Lung microvascular endothelial cell (primary cell): ENCODE data around the gene NDUFS8. TPM values are rescaled to one million over a fixed set of nuclear protein-coding genes. Genes with fewer than 3 reads are reported as not detected.

Source experiments
- DNase-seq, 2 donors: peaks; one replicate each; pipeline versions ENCODE4 v3.0.0 to v3.0.0-alpha.2; 2010; ENCODE audit warnings: low read depth in 2 of 2
- total RNA-seq: library from RNA; depleted of rRNA; stranded (reverse); fragments of >200 nt; gene quantifications from 2 replicates; pipeline ENCODE4 v1.2.1, GENCODE V29; 2014

The NDUFS8 gene
- total RNA-seq, 1 donor from 2014 or later: 106 TPM

DNA sequence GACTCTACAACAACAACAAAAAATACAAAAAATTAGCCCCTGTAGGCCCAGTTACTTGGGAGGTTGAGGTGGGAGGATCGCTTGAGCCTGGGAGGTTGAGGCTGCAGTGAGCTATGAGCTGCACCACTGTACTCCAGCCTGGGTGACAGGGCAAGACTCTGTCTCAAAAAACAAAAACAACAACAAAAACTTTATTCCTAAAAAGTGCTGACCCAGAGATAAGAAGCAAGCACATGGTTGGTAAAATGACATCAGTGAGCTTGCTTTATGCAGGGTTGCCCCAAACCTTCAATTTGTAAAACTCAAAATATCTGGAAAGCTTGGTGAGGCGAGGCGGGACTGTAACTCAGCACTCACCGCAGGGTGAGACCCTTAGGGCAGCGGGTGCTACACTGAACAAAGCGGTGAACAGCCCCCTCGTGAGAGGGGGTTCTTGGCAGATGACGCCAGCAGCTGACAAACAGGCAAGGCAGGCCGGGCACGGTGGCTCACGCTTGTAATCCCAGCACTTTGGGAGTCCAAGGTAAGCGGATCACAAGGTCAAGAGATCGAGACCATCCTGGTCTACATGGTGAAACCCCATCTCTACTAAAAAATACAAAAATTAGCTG is 4.9 kb downstream of the NDUFS8 start:
- DNase-seq: no peak

DNA sequence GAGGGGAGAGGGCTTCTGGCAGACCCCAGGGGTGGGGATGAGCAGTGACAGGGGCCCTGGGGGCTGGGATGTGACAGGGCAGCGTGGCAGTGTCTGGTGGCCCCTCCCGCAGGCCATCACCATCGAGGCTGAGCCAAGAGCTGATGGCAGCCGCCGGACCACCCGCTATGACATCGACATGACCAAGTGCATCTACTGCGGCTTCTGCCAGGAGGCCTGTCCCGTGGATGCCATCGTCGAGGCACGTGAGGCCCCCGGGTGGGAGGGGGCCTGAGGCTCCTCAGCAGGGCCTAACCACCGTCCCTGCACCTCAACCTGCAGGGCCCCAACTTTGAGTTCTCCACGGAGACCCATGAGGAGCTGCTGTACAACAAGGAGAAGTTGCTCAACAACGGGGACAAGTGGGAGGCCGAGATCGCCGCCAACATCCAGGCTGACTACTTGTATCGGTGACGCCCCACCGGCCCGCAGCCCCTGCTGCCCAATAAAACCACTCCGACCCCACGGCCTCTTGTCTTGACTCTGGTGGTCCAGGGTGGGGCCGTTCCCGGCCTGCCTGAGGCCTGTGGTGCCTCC is 5.7 kb downstream of the NDUFS8 start:
- no peak for DNase-seq

DNA sequence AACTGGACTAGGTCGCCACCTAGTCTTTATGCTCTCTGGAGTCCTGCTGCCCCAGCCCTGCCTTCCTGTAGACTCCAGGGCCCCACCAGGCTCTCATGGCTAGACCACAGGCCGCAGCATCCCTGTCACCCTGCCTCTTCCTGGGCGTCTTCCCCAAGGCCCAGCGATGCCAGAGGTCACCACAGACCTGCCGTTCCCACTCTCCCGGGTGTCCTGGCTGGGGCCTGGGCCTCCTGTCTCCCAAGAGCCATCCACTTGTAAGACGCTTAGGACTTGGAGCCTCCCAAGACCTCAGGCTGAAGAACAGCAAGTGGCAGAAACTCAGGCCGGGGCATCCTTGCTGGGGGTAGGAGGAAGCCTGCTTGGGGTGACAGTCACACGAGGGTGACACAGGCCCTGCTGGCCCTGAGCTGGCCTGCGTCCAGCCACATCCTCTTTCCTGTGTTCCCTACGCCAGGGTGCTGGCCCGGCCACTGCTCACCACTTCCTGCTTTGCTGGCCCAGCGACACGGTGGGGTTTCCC is 6.3 kb downstream of the NDUFS8 start:
- DNase-seq: peak; percentile 34 to 78

DNA sequence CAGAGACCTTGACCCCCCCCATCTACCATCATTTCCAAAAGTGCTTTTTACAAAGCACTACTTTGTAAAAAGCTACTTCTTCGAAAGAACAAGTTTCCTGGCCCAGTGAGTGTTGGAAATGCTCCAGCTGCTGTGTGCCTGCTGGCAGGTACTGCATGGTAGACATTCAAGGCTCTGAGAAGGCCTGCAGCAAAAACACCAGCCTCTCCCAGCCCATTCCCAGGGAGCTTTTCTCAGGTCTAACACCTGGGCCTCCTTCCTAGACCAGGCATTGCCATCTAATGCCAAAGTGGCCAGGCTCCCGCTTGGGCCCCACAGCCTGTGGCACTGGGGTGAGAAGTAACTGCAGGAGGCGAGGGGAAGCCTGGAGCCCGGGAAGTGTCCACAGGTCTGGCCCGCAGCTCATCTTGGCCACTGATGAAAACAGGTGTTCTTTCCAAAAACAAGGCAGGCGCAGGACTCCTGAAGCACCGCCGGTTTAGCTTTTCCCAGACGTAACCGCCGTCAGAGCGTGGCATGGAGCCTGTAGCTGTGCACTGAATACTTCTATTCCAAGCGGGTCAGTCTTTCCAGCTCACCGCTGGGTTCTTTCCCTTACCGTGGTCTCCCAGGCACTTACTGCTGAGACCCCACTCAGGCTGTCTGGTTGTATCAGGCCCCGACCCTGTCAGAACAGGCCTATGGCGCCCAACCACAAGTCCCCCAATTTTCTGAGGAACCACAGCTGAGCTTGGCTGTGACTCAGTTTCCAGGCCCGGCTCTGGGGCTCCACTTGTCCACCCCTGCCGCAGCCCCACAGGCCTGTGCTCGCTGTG is 7.1 kb downstream of the NDUFS8 start:
- peak in 1 of 2 donors; percentile 56 for DNase-seq

DNA sequence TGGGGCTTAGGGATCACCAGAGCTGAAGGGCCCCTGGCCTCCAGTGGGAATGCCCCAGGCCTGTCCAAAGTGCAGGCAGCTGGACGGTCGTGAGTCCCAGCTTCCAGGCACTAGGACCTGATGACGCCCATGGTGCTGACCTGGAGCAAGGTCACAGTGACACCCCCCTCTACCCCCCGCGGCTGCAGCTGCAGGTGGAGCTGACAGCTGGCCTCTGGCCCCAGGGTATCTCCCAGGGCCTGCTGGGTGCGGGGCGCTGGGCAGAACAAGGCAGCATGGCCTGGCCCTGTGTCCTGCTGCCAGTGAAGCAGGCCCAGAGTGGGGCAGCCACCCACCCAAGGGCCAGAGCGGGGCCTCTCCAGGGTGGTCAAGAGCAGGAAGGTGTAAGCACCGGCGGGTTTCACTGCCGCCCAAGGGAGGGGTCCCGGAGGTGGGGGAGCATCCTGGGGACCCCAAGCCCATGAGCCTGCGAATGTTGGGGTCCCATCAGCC is 7.8 kb downstream of the NDUFS8 start:
- no peak for DNase-seq

DNA sequence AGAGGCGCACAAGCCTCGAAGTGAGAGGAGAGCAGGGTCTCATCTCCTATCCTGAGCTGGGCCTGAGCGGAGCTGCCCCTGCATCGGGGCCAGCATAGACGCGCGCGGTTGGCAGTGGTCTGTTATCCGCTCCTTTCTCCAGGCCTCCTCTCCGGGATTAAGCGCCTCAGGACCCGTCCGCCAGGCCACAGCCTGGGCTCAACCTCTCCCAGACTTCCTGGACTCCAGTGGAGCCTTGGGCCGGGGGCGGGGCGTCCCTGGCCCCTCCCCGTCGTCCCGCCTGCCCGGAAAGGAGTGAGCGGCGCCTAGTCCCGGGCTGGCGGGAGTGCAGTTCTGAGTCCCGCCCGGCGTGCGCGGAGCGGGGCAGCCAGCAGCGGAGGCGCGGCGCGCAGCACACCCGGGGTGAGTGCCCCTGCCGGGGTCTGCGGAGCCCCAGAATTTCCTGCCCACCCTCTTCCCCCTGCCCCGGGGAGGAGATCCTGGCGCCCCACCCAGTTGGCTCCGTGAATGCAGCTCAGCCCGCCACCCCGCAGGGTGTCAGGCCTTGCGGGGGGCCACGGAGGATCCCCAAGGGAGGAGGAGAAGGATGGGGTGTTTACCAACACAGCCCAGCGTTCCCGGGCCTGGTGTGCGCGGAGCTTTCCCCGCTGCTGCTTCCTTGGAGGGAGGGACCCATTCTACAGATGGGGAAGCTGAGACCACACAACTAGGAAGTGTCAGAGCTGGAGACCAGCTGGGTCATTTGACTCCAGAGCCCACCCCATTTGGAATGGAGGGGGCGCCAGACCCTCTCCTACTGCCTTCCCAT is 8.4 kb downstream of the NDUFS8 start, which contains the start of gene TCIRG1:
TSS of gene TCIRG1 (plus strand) at position 308 of the 808 bp plus-strand sequence. CDS start 2,247 bp downstream, outside the sequence.
- DNase-seq: peak; percentile 83 to 89

DNA sequence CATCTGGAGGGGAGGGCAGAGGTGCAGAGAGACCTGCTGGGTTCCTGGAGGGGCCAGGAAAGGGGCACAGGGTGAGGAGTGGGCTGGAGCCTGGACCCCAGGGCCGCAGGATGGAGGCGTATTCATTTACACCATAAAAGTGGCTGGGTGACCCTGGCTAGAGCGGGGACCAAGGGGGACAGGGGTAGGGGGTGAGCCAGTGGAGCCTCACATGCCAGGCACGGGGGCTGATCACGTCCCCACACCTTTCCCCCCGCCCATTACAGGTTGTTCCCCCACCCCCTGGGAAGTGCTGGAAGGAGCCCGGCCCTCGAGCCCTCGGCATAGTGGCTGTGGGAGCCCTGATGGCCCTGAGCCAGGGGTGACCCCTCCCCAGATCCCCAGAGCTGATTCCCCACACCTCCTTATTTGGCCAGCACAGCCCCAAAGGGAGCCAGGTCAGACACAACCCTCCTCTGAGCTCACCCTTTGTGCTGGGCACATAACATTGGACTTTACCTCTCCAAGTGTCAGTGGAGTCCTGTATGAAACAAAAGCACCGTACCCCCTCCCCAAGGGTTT is 9.1 kb downstream of the NDUFS8 start:
- DNase-seq: peak in 1 of 2 donors; percentile 10

DNA sequence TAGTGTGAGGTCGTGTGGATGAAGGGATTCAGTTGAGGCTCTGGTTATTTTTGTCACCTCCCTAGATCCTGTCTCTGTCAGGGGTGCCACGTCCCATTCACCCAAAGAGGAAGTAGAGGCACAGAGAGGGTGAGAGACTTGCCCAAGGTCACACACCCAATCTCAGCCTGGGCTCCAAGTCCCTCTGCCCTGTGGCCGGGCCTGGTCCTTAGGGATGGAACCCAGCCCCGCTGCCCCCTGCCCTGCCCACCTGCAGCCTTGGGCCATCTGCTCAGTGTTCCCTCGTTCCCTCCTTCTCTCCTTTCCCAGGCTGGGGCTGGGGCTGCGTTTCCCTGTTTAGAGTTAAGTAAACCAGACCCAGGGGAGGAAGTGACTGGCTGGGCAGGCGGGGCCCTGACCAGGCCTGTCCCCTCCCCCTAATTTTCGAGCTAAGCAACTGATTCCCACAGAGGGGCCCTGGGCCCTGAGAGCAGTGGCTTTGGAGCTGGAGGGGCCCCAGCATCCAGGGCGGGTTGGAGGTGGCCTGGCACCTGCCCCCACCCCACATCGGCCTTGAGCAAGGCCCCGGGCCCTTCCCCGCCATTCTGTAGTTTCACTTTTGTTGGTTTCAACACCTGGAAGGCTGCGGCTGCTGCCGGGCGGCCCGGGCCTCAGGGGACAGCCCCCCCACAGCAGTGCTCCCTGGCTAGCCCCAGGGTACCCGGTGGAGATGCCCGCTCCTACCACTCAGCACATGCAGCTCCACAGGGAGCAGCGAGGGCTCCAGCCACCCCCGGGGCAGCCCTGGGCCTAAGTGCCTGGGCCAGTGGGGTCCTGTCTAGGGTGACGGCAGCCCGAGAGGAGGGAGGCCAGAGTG is 9.8 kb downstream of the NDUFS8 start:
- DNase-seq: peak; percentile 83 to 86

DNA sequence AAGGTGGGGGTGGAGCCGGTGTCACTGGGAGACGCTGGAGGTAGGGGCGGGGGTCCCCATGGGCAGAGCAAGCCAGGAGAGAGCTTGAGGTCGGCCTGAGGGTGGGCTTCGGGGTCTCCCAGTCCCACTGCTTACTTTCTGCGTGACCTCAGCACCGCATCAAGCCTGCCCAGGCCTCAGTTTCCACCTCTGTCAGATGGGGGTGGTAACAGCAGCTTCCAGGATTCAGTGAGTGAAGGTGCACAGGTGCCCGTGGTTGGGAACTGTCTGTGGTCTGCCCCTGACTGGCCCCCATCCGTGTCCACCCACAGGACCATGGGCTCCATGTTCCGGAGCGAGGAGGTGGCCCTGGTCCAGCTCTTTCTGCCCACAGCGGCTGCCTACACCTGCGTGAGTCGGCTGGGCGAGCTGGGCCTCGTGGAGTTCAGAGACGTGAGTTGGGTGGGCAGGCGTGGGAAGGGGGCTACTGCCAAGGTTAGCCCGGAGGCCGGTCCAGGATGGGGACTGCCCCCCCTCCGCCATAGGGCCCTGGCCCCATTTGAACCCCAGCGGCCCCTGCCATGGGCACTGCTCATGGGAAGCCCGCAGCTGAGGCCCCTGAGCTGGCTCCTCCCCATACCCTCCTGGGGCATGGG is 10.6 kb downstream of the NDUFS8 start:
- no peak for DNase-seq

DNA sequence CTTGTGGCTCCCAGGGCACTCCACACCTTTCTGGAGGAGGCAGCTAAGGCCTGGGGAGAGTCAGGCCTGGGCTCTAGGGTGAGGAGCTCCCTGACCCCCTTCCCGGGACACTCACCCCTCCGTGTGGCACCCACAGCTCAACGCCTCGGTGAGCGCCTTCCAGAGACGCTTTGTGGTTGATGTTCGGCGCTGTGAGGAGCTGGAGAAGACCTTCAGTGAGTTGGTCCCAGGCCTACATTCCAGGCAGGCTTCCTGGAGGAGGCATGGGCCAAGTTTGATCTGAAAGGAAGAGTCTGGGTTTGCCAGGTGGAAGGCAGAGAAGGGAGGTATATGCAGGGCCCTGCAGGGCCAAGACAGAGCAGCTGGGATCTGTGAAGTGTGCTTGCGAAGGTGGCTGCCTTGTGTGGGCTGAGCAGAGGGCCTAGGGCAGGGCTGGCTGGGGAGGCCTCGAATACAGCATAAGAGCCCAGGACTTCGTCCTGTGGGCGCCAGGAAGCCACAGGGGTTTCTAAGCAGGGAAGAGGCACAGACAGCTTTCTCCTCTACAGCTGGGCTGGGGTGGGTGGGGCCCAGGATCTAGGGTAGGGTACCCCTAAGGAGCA is 11.2 kb downstream of the NDUFS8 start:
- no peak for DNase-seq

DNA sequence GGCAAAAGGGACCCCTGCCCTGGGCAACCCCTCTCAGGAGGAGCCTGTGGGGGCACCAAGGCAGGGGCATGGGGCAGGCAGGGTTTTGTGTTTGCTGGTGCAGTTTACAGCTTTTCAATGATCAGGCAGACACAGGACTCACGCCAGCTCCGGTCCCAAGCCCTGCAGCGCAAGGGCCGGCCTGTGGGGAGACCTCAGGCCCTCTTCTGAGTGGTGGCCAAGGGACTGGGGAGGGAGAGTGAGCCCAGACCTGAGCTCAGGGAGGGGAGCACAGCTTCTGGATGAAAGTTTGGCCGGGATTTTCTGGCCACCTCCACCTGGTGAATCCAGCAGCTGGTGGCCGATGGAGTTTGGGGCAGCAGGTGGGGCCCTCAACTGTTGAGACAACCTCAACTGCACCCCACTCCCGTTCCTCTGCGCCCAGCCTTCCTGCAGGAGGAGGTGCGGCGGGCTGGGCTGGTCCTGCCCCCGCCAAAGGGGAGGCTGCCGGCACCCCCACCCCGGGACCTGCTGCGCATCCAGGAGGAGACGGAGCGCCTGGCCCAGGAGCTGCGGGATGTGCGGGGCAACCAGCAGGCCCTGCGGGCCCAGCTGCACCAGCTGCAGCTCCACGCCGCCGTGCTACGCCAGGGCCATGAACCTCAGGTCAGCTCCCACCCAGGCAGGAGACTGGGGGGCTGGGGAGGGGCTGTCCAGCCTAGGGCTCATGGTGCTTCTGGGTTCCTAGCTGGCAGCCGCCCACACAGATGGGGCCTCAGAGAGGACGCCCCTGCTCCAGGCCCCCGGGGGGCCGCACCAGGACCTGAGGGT is 11.9 kb downstream of the NDUFS8 start:
- DNase-seq: no peak

DNA sequence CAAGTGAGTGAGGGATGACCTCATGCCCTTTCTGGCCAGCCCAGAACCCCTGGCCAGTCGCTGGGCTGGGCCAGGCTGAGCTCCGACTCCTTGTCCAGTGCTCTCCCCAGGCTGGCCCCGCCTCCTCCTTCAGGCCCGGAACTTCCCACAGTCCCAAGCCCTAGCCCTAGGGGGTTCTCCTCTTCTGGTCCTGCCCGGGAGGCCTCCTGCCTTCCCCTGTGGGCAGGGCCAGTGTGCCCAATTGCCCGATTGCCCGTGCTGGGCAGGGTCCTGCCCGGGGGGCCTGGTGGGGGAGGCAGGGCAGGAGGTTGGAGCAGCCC is 12.5 kb downstream of the NDUFS8 start:
- DNase-seq: no peak

DNA sequence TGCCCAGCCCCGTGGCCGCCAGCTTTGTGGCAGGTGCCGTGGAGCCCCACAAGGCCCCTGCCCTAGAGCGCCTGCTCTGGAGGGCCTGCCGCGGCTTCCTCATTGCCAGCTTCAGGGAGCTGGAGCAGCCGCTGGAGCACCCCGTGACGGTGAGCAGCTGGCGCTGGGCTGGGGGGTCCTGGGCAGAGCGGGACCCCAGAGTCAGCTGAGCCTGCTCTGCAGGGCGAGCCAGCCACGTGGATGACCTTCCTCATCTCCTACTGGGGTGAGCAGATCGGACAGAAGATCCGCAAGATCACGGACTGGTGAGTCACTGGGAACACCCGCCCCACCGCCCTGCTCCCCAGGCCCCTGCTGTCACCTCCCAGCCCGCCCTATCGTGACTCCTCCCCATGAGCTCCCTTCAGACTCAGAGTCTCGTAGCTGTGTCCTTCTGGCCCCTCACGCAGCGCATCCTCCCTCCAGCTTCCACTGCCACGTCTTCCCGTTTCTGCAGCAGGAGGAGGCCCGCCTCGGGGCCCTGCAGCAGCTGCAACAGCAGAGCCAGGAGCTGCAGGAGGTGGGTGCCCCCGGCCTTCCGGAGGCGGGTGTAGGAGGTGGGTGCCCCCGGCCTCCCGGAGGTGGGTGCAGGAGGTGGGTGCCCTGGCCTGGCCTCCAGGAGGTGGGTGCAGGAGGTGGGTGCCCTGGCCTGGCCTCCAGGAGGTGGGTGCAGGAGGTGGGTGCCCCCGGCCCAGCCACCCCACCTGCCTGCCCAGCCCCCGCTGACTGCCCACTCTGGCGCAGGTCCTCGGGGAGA is 13.1 kb downstream of the NDUFS8 start:
- DNase-seq: no peak

DNA sequence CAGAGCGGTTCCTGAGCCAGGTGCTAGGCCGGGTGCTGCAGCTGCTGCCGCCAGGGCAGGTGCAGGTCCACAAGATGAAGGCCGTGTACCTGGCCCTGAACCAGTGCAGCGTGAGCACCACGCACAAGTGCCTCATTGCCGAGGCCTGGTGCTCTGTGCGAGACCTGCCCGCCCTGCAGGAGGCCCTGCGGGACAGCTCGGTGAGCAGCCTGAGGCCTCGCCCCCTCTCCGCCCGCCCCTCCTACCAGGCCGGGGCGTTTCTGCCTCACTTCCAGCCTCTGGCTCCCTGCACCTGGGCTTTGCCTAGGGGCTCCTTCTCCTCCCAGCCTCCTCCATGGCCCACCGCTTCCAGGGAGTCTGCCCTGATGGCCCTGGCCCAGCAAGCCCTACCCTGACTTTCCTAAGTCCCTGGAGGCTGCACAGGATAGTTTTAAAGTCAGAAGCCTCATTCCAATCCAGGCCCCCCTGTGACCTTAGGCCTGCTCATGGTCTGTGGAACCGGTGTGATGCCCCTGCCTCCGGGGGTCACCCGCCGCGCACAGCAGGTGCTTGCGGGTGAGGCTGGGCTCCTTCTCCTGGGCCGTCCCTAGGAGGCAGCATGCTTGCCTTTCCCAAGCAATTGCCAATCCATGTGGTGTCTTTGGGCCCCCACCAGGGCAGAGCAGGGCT is 13.8 kb downstream of the NDUFS8 start:
- no peak for DNase-seq

DNA sequence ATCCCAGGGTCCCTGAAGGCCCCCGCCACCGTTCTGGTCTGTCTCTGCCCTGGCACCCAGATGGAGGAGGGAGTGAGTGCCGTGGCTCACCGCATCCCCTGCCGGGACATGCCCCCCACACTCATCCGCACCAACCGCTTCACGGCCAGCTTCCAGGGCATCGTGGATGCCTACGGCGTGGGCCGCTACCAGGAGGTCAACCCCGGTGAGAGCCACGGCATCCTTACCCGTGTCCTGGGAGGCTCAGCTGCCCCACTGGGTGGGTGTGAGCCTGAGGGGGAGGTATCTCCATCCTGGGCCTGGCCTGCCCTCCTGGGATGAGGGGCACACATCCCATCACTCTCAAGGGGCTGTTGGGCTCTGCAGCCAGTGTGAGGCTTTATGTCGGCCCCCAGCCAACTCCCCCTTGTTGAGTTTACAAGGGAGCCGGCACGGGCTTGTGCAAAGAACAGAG is 14.4 kb downstream of the NDUFS8 start:
- no peak for DNase-seq

DNA sequence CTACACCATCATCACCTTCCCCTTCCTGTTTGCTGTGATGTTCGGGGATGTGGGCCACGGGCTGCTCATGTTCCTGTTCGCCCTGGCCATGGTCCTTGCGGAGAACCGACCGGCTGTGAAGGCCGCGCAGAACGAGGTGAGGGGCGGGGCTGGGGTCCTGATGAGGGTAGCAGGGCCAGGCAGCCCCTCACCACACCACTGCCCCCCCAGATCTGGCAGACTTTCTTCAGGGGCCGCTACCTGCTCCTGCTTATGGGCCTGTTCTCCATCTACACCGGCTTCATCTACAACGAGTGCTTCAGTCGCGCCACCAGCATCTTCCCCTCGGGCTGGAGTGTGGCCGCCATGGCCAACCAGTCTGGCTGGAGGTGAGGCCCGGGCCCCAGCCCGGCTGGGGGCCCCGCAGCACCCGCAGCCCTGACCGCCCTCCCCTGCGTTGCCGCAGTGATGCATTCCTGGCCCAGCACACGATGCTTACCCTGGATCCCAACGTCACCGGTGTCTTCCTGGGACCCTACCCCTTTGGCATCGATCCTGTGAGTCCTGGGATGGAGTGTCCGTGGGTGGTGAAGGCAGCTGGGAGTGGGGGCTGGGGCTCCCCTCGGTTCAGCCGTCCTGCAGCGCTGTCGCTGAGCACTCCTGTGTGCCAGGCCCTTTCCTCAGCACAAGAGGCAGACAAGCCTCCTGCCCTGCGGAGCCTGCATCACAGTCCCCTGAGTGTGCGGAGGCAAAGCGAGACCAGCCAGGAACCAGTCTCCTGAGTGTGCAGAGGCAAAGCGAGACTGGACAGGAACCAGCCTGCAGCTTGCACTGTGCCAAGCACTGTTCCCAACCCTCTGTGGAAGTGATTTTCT is 17.2 kb downstream of the NDUFS8 start:
- DNase-seq: no peak
